ENCODE data around the gene MMP24.
"Not testable (repeated sequence)": the region's sequence is repeated elsewhere in the genome, so short reads cannot be mapped to it uniquely, and the experiment has no call there.

The MMP24 gene
- 0 reads per million in 2 donors for total RNA-seq

DNA sequence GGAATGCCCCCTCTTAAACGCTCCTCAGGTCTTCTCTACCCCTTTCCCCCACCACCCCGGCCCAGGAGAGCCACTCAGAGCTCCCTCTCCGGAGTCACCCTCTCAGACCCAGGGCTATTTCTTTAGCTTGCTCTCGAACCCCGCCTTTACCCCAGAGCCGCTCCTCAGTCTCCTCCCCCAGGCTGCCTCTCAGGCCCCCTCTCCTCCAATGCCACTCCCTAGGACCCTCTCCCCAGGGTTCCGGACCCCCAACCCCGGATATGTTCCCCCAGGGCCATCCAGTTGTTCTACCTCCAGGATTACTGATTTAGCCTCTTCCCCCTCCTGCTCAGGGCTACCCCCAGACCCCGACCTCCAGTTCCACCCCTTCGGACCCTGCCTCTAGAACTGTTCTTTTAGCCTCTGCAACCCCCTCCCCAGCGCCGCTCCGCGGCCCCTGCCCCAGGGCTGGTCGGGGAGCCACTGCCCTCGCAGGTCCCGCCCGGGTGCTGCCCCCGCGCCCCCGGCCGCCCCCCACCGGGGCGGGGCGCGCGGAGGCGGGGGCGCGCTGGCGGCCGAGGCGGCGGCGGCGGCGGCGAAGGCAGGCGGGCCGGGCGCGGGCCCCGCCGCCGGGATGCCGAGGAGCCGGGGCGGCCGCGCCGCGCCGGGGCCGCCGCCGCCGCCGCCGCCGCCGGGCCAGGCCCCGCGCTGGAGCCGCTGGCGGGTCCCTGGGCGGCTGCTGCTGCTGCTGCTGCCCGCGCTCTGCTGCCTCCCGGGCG, at the start of gene MMP24:
MMP24 (plus strand) TSS at position 565 of the 758 bp plus-strand sequence; CDS start at position 614, 49 bp downstream.
- DNase-seq = no peak

DNA sequence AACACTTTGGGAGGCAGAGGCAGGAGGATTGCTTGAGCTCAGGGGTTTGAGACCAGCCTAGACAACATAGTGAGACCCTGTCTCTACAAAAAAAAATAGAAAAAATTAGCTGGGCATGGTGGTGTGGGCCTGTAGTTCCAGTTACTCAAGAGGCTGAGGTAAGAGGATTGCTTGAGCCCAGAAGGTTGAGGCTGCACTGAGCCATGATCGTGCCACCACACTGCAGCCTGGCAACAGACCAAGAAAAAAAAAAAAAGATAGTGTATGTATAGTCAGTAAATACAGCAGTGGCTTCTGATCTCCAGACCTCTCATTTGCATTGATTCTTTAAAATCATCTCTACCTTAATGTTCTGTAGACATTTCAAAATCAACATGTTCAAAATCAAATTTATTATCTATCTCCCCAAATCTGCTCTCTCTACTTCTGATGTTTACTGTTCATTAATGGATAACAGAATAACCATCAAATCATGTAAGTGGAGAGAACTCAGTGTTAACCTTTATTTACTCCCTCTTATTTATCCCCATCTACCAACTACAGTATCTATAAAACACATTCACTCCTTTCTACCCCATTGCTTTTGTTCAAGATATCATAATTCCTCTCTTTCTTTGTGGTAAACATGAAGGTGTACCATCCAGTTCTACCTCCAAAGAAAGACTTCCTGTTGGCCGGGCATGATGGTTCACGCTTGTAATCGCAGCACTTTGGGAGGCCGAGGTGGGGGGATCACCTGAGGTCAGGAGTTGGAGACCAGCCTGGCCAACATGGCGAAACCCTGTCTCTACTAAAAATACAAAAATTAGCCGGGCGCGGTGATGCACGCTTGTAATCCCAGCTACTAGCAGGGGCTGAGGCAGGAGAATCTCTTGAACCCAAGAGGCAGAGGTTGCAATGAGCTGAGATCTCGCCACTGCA, 46.9 kb upstream of the MMP24 start:
- no peak for DNase-seq

DNA sequence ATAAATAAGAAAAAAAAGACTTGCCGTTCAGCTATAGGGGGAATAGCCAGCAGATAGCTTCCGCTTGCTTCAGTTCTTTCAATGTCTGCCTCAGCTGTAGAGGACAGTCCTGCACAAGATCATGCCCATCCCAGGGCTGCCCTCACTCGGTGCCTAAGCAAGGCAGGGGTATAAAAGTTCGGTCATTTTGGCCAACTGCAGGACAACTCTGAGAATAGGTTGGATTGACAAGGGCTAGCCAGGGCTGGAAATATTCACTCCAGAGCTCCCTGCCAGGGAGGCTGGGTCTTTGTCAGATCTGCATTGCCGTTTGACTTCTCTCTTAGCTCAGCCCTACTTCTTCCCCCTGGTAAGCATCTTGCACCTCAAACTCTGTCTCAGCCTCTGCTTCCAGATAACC, 46.2 kb upstream of the MMP24 start:
- DNase-seq = no peak

DNA sequence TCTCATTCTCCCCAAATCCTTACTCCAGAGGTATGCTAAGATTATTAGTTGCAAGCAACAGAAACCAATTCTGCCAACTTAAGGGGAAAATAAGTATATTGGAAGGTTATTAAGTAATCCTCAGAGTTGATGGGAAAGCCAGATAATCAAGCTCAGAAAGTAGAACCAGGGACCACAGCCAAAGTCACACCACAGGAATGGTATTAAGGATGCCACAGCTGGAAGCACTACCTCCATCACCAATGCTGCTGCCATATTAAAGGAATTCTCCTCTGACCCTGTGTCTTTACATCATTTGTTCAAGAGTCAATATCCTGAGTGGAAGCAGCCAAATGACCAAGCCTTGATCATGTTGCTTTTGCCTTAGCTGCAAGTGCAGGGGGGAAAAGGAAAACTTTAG, 44.8 kb upstream of the MMP24 start:
- DNase-seq = no peak

DNA sequence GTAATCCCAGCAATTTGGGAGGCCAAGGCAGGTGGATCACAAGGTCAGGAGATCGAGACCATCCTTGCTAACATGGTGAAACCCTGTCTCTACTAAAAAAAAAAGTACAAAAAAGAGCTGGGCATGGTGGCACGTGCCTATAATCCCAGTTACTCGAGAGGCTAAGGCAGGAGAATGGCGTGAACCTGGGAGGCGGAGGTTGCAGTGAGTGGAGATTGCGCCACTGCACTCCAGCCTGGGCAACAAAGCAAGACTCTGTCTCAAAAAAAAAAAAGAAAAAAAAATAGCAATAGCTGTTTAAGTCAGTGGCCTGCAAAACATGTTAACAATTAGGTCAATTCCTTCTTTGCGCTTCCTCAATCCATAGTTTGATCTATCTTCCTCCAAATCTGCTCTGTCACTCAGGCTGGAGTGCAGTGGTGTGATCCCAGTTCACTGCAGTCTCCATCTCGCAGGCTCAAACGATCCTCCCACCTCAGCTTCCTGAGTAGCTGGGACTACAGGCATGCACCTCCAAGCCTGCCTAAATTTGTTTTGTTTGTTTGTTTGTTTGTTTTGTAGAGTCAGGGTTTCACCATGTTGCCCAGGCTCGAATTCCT, 39.7 kb upstream of the MMP24 start:
- not testable (repeated sequence) for DNase-seq

DNA sequence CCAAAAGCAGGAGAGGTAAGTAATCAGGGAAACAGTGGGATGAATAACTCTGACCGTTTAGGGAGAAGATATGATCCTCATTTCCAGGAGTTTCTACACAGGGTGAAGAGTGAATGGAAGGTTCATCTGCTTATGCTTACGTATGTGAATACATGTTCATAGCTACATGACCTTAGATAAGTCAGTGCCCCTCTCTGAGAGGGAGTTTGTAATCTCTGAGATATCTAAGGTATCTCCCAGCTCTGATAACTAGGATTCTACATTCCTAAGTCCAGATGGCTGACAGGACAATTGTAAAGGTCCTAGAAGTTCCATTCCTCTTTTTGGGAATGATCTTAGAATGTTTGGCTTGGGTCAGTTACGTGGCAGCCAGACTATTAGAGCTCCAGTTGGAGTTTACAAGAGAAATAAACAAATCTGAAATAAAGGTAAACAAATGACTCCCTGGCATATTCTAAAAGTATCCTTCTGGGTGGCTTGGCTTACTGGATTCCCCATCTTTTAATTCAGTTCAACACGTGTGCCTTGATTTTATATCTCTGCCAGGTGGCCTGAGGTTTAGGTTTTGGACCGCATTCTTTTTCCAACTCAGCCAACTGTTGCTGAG, 38.8 kb upstream of the MMP24 start:
- DNase-seq = no peak

DNA sequence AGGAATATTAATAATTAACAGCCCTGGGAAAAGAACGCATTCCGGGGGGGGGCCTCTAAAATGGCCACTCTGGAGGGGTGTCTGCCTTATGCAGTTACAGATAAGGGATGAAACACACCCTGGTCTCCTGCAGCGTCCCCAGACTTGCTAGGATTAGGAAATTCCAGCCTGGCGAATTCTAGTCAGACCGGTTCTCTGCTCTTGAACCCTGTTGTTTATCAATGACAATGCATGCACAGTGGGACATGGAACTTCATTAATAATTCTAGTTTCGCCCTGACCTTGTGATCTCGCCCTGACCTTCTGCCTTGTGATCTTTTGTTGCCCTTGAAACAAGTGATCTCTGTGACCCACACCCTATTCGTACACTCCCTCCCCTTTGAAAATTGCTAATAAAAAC, 37.3 kb upstream of the MMP24 start:
- DNase-seq = not testable (repeated sequence)

DNA sequence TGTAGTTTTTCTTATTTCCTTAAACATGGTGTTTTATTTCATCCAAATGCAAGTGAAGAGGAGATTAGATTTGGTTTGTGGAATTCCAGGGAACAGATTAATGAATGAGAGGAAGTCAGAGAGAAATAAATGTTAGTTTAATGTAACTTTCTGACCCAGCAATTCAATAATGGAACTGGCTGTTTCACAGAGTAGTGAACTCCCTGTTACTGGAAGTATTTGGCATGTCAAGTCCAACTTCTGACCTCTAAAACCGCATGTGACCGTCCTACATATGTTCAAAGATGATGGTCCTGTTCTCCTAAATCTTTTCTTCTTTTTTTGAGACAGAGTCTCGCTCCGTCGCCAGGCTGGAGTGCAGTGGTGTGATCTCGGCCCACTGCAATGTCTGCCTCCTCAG, 35.9 kb upstream of the MMP24 start:
- DNase-seq = no peak

DNA sequence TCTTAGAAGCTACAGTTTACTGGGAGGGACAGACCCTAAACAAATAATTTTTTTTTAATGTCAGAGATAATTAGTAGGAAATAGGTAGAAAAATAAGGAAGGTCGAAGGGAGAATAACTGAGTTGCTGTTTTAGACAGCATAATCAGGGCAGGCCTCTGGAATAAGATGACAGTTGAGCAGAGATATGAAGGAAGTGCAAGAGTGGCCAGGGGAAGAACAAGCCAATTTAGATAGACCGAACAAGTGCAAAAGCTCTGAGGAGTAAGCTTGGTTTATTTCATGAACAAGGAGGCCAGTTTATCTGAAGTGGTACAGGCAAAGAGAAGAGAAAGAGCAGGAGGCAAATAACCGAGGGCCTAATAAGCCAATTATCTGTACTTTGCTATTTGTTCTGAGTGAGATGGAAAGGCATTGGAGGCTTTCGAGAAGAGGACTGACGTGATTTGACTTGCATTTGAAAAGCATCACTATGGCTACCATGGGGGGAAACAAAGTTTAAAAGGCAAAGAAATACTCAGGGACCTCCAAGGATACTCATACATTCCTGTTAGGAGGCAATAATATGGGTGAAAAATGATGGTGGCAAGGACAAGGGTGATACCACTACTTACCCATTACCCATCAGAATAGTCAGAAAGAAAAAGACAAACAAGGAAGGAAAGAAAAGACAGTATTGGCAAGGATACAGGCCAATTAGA, 34.9 kb upstream of the MMP24 start:
- no peak for DNase-seq

DNA sequence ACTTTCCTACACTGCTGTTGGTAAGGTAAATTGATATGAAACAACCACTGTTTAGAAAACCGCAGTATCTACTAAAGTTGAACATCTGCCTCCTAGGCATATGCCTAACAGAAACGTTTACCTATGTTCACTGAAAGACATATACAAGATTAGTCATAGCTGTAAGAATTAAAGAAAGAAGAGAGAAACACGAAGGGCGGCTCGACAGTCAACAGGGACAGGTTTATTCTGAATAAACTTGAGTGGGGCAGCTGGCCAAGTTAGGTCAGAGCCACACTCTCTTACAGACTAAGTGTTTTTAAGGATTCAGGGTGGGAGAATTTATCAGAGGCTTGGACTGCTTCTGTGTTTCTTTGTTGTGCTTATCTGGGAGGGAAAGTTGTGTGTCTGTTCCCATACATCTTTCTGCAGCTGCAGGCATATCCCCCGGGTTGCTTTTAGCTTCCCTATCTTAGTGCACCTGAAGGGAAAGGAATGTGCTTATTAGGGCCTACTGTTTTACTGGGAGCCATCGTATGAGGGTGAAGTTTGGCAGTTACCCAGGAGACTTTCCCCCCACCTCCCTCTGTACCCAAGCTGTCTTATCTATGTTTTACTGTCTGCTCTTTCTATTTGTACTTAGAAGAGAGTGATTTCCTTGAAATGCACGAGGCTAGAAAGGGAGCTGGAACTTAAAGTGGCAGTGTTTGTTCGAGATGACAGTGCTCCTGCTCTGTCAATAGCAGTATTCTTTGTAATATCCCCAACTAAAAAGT, 34.2 kb upstream of the MMP24 start:
- DNase-seq = no peak

DNA sequence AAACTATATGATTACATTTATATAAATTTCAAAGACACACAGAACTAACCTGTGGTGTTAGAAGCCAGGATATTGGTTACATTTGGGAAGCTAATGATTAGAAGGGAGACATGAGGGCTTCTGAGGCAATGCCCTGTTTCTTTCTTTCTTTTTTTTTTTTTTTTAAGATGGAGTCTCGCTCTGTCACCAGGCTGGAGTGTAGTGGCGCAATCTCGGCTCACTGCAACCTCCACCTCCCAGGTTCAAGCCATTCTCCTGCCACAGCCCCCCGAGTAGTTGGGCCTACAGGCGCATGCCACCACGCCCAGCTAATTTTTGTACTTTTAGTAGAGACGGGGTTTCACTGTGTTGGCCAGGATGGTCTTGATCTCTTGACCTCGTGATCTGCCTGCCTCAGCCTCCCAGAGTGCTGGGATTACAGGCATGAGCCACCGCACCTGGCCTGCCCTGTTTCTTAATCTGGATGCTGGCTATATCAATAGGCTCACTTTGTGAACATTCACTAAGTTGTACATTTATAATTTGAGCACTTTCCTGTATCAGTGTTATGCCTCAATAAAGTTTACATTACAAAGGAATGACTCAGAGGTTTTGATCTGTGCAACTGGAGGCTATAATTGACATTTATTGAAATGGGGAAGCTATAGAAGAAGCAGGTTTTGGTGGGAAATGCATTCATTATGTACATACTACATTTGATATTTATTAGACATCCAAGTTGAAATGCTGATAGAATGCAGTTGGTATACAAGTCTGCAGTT, 33.3 kb upstream of the MMP24 start:
- not testable (repeated sequence) for DNase-seq

DNA sequence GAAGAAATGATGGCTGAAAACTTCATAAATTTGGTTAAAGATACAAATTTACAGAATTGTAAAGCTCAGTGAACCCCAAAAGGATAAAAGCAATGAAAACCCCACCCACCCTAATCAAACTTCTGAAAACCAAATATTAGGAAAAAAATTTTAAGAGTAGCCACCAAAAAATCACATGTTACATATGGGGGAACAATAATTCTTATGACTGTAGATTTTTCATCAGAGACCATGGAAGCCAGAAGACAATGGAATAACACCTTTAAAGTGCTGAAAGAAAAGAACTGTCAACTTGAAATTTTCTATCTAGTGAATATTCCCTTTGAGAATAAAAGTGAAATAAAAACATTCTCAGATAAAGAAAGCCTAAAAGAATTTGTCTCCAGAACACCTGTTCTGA, 30.2 kb upstream of the MMP24 start:
- DNase-seq = no peak

DNA sequence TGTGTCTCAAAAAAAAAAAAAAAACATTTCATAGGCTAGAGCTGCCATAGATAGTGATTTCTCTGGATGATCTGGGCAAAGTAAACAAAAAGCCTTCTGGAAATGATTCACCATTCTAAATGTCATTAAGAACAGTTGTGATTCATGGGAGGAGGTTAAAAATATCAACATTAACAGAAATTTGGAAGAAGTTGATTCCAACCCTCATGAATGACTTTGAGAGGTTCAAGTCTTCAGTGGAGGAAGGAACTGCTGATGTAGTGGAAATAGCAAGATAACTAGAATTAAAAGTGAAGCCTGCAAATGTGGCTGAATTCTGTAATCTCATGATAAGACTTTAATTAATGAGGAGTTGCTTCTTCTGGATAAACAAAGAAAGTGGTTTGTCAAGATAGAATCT, 26.8 kb upstream of the MMP24 start:
- DNase-seq = no peak

DNA sequence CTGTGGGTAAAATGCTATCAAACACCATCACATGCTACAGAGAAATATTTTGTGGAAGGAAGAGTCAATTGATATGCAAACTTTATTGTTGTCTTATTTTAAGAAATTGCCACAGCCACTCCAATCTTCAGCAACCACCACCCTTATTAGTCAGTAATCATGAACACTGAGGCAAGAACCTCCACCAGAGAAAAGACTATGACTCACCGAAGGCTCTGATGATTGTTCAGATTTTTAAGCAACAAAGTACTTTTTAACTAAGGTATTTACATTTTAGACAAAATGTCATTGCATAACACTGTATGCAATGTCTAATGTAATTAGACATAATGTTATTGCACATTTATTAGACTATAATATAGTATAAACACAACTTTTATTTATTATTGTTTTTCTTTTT, 26.2 kb upstream of the MMP24 start:
- DNase-seq = peak in 1 of 5 experiments; percentile 4

DNA sequence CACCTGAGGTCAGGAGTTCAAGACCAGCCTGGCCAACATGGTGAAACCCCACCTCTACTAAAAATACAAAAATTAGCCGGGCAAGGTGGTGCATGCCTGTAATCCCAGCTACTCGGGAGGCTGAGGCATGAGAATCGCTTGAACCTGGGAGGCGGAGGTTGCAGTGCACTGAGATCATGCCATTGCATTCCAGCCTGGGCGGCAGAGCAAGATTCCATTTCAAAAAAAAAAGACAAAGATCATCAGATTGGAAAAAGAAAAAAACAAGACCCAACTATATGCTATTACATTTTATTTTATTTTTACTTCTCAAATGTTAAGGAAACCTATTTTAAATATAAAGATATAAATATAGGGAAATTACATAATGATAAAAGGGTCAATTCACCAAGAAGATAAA, 25.0 kb upstream of the MMP24 start:
- DNase-seq = not testable (repeated sequence)

DNA sequence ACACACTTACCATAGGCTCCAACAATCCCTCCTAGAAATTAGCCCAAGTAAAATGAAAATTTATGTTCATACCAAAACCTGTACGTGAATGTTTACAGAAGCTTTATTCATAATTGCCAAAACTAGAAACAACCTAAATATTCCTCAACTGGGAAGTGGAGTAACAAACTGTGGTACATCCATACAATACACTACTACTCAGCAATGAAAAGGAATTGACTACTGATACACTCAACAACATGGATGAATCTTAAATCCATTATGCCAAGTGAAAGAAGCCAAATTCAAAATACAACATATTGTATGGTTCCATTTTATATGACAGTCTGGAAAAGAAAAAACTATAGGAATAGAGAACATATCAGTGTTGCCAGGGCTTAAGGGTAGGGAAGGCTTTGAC, 19.7 kb upstream of the MMP24 start:
- no peak for DNase-seq

DNA sequence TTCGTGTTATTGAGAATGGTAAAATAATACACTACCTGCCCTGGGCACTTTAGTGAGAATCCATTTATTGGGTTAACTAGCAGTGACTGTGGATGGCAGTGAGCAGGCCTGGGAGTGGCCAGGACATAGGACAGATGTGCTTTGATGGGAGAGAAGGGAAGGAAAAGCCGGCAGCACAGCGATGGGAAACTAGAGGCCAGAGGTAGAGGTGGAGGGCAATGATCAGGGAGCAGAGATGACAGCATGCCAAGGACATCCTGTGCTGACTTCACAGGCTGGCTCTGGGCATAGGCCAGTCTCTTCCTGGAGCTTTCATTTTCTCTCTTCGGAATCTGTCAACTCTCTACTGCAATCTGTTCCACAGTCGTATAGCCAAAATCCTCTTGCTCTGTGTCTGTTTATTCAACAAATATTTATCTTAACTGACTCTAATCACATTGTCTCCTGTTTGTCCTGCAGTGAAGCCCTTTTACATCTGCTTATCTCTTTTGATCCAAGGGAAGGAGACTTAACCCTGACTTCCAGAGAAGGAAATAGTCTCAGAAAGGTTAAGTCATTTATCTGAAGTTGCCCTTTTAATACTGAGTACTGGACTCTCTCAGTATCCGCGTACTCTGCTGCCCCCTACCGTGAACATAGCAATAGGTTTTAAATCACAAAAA, 18.4 kb upstream of the MMP24 start:
- peak; percentile 23 to 74 (median 58) for DNase-seq

DNA sequence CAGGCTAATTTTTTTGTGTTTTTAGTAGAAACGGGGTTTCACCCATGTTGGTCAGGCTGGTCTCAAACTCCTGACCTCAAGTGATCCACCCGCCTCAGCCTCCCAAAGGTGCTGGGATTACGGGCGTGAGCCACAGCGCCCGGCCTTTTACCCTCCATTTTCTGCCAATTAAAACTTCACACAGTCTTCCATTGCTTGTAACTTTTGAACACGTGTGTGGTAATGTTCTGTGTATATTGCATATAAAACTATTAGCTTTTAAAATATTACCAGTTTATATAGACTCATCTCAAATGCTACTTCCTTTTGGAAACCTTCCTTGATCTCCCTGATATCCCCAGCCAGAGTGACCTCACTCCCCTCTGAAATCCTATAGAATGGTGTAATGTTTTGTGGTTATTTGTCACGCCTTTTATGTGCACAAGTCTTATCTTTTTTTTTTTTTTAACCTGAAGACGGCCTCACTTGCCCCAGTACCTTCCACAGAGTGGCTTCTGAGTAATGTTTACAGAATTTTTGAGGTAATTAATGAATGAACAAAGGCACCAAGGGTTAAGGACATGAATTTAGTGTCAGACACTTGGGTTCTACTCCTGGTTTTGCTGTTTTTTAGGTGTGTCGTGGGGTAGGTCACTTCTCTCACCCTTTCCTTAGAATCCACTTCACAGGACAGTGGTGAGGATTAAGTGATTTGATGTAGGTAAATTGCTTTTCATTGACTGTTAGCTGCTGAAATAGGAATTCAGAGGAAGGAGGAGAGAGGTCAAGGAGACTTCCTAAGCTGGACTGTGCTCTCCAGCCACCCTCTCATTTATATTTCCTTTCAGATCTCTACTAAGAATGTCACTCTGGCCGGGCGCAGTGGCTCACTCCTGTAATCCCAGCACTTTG, 11.2 kb upstream of the MMP24 start:
- DNase-seq = no peak

DNA sequence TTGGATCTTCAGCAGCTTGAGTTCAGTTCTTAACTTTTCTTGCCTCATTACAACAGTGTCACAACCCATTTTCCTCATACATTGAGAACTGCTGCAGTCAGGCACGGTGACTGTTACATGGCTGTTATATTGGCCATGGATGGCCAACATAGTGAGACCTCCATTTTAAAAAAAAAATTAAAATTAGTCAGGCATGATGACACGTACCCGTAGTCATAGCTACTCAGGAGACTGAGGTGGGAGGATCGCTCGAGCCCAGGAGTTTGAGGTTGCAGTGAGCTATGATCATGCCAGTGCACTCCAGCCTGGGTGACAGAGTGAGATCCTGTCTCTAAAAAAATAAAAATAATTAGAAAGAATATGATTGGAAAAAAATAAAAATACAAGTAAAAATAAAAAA, 9.9 kb upstream of the MMP24 start:
- DNase-seq = no peak

Data from T-helper 2 cell (primary cell).